AG09319 (cell line): ENCODE results near the gene EPB41L2.

Experiments used
- DNase-seq: peaks from one replicate; pipeline ENCODE4 v3.0.0-alpha.2; 2010; ENCODE audit warnings: low read depth; ENCODE audit errors: extremely low read depth
- TF ChIP-seq, protein P1 (sequence below): IDR thresholded peaks from 2 replicates; pipeline ENCODE4 v1.5.1; 2011; ENCODE audit warnings: low read depth, mild to moderate bottlenecking, inconsistent platforms, low read length, moderate library complexity

Gene EPB41L2

DNA sequence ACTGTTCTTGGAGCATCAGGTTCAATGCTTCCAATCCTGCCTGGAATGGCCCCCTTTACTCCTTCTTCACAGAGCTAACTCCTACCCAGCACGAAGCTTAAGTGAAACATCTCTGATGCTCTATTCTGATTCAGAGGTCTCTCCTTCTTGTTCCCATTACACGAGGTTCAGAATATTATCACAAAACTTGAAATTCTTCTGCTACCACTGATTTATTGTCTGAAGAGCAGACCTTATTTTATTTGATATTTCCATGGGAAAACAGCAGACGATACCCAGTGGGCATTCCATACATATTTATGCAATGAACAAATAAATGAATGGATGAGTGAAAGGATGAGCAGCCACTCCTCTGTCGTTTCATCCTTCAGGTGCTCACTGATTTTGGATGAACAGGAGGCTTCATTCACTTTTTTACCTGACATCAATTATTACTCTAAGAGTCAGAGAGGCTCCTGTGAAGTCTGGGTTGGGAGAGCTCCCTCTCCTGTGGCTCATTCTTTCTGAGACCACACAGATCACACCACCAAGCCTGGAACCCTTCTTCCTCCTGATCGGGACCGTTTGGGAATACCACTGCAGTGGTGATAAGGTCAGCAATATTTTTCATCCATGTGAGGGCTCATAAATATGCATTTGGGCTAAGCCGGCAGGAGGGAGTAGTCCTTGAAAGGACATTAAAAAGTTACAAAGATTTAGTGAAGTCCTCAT is 210.0 kb downstream of the EPB41L2 start:
- TF ChIP-seq, protein P1, sequence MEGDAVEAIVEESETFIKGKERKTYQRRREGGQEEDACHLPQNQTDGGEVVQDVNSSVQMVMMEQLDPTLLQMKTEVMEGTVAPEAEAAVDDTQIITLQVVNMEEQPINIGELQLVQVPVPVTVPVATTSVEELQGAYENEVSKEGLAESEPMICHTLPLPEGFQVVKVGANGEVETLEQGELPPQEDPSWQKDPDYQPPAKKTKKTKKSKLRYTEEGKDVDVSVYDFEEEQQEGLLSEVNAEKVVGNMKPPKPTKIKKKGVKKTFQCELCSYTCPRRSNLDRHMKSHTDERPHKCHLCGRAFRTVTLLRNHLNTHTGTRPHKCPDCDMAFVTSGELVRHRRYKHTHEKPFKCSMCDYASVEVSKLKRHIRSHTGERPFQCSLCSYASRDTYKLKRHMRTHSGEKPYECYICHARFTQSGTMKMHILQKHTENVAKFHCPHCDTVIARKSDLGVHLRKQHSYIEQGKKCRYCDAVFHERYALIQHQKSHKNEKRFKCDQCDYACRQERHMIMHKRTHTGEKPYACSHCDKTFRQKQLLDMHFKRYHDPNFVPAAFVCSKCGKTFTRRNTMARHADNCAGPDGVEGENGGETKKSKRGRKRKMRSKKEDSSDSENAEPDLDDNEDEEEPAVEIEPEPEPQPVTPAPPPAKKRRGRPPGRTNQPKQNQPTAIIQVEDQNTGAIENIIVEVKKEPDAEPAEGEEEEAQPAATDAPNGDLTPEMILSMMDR = no peak

GRCh38 chr6:130851026-130851425 is 212.0 kb downstream of the EPB41L2 start:
- no peak for DNase-seq
- TF ChIP-seq, protein P1 = no peak

More for the DNA sequence above, 210.0 kb downstream of the EPB41L2 start:
- no peak for DNase-seq

DNA sequence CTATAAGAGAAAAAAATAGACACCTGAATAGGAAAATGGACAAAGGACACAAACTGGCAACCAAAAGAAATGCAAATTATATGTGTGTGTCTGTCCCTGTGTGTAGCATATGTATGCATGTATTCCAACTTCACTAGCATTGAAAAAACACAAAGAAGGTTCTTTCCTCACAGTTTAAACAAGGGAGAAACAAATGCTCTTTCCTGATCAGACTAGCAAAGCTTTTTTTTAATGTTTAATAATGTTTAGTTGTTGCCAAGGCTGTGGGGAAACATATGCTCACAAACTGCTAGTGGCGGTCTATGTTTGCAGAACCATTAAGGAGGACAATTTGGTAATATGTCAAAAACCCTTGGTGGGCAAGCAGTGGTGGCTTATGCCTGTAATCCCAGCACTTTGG is 213.5 kb downstream of the EPB41L2 start:
- TF ChIP-seq, protein P1 = no peak
- DNase-seq = no peak

GRCh38 chr6:130848945-130849344 is 214.1 kb downstream of the EPB41L2 start:
- TF ChIP-seq, protein P1 = no peak
- DNase-seq = no peak

GRCh38 chr6:130847001-130847910 is 215.8 kb downstream of the EPB41L2 start:
- no peak for DNase-seq

DNA sequence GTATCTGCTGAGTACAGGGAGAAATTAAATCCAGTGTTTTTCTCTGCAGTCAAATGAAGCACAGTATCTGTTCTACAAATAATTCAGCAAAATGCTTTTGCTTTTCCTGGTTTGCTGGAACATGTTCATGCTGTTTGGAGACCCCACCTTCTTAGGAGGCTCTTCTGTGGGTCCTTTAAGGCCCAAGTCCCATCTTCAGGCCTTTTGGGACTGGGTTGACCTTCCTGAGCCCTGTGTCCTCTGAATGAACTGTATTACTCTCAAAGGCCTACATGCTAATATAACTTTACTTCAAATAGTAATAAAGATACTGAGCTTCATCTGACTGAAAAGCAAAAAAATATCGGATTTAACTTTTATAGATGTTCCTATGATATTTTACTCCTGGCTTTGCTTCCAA is 216.5 kb downstream of the EPB41L2 start:
- no peak for DNase-seq
- TF ChIP-seq, protein P1 = no peak

More at GRCh38 chr6:130847001-130847910, 215.8 kb downstream of the EPB41L2 start:
- TF ChIP-seq, protein P1 = no peak
